ENCODE results near the gene PTPRQ. TPM values are rescaled to one million over a fixed set of nuclear protein-coding genes. Genes with fewer than 3 reads are reported as not detected.

PTPRQ gene
- polyA plus RNA-seq, 1 of the 3 experiments (the other 2 are of a cell fraction): 0.46 TPM

DNA sequence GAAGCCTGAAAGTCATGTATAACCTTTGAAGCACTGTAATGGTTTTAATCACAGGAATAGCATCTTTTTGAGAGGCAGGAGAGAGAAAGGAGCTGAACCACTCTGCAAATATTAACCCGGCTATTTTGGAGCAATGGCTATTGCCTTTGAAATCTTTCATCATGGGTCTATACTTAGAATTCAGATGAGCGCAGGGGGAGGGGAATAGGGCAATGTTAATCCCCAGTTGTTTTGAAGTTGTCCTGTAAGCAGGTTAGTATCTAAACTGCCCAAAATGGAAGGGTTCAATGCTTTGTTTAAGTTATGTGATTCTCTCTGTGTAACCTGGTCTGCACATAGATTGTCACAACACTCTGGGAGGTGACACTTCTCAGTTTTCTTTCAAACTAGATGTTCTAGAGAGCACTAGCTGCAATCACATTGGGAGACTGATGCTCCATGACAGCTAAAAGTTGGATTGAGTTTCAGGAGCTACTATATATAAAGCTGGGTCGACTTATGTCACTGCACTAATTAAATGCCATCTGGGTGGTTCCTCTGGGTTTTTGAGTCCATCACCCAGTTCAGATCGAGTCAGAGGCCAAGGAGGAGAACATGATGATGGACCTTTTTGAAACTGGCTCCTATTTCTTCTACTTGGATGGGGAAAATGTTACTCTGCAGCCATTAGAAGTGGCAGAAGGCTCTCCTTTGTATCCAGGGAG is 263.2 kb downstream of the PTPRQ start, which contains the start of gene MYF6:
Gene MYF6, plus strand, starts transcription at position 509 of the 704 bp plus-strand sequence. Its CDS starts 86 bp downstream, at position 595.
- no peak within 1 kb of the TSS for H3K4me3 ChIP-seq (ENCODE audit: low read depth in 2 of 2, low read length in 1 of 2)
- no peaks in the 10 kb centered on the region for H3K9me3 ChIP-seq
- TF ChIP-seq FOXJ3 (CRISPR knock-in tag; IDR thresholded peaks at IDR 0.05): no peak
- TF ChIP-seq JUND (IDR thresholded peaks at IDR 0.05): no peak
- TF ChIP-seq YY1 (IDR thresholded peaks at IDR 0.05; ENCODE audit: low read depth): no peak
- no peaks in the 10 kb centered on the region for H3K36me3 ChIP-seq (replicated peaks in 1 of 2; ENCODE audit: control insufficient read depth in 1 of 2, insufficient read depth in 2 of 2, low read length in 1 of 2)
- H3K9me2 ChIP-seq: no peaks in the 10 kb centered on the region
- H3F3A ChIP-seq (replicated peaks; ENCODE audit: insufficient read depth): no peaks in the 10 kb centered on the region
- peaks cover 64% of the 10 kb centered on the region for H3K27me3 ChIP-seq (ENCODE audit: insufficient read depth)
- no peak within 1 kb of the TSS for H3K9ac ChIP-seq
- no peaks in the 10 kb centered on the region for H3K79me2 ChIP-seq (ENCODE audit: insufficient read depth)
- no peak within 1 kb of the TSS for H3K27ac ChIP-seq (ENCODE audit: low read depth in 2 of 2, low read length in 1 of 2)
- H3K4me1 ChIP-seq (ENCODE audit: control insufficient read depth in 1 of 2, insufficient read depth in 2 of 2, low read depth in 1 of 2, low read length in 1 of 2): 0 out of 4 replicates have a peak, but pooled peaks cover 0 to 2% of the 10 kb centered on the region in 2 experiments
- H2AFZ ChIP-seq (ENCODE audit: low read depth): no peak within 1 kb of the TSS
- ChIA-PET POLR2A (no interaction called here), CTCF (interaction anchor here (1.5 kb wide), 1 partner anchor 25 kb away, joined by 3 read pairs; no protein-coding TSS in a partner anchor)
- no peak within 1 kb of the TSS for H3K4me2 ChIP-seq
- no peaks in the 10 kb centered on the region for H4K20me1 ChIP-seq (ENCODE audit: insufficient read depth)
- WGBS (ENCODE audit: low lambda C conversion rate): 14% methylated on average over 4 of the region's 4 CpGs
- no peak for DNase-seq

DNA sequence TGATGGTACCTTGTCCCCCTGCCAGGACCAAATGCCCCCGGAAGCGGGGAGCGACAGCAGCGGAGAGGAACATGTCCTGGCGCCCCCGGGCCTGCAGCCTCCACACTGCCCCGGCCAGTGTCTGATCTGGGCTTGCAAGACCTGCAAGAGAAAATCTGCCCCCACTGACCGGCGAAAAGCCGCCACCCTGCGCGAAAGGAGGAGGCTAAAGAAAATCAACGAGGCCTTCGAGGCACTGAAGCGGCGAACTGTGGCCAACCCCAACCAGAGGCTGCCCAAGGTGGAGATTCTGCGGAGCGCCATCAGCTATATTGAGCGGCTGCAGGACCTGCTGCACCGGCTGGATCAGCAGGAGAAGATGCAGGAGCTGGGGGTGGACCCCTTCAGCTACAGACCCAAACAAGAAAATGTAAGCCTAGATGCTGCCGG is 263.8 kb downstream of the PTPRQ start:
- CTCF ChIA-PET: interaction anchor here (1.5 kb wide), 1 partner anchor 26 kb away, joined by 3 read pairs; no protein-coding TSS in a partner anchor
- Histone ChIP-seq H3K4me3 (ENCODE audit: low read depth in 2 of 2, low read length in 1 of 2) (no peak overlapping the region), H3K4me1 (ENCODE audit: control insufficient read depth in 1 of 2, insufficient read depth in 2 of 2, low read depth in 1 of 2, low read length in 1 of 2) (0 out of 4 replicates have a peak, but pooled peaks cover 0 to 2% of the 10 kb centered on the region in 2 experiments), H3K4me2 (no peak overlapping the region), H3K9ac (no peak overlapping the region), H3K79me2 (ENCODE audit: insufficient read depth) (no peaks in the 10 kb centered on the region), H3K27ac (ENCODE audit: low read depth in 2 of 2, low read length in 1 of 2) (no peak overlapping the region), H3K9me3 (no peaks in the 10 kb centered on the region), H2AFZ (ENCODE audit: low read depth) (no peak overlapping the region), H3K36me3 (replicated peaks in 1 of 2; ENCODE audit: control insufficient read depth in 1 of 2, insufficient read depth in 2 of 2, low read length in 1 of 2) (no peaks in the 10 kb centered on the region), H3K9me2 (no peaks in the 10 kb centered on the region), H3F3A (replicated peaks; ENCODE audit: insufficient read depth) (no peaks in the 10 kb centered on the region), H4K20me1 (ENCODE audit: insufficient read depth) (no peaks in the 10 kb centered on the region), H3K27me3 (ENCODE audit: insufficient read depth) (peaks cover 62% of the 10 kb centered on the region)
- TF ChIP-seq YY1 (IDR thresholded peaks at IDR 0.05; ENCODE audit: low read depth) (no peak), FOXM1 (IDR thresholded peaks at IDR 0.05; ENCODE audit: low read depth) (no peak), USF1 (IDR thresholded peaks at IDR 0.05; ENCODE audit: borderline replicate concordance, low read depth) (no peak), TAF1 (IDR thresholded peaks at IDR 0.05; ENCODE audit: borderline replicate concordance, low read depth, low read length) (no peak), GABPA (IDR thresholded peaks at IDR 0.05; ENCODE audit: low read depth) (no peak), POLR2AphosphoS5 (IDR thresholded peaks at IDR 0.05; ENCODE audit: low read depth, low read length) (no peak), GATA2 (CRISPR knock-in tag; IDR thresholded peaks at IDR 0.05) (no peak), MXI1 (IDR thresholded peaks at IDR 0.05; ENCODE audit: low read depth, low read length) (no peak), FOSL2 (IDR thresholded peaks at IDR 0.05; ENCODE audit: borderline replicate concordance, low read depth) (no peak)
- TF ChIP-seq, protein P1, sequence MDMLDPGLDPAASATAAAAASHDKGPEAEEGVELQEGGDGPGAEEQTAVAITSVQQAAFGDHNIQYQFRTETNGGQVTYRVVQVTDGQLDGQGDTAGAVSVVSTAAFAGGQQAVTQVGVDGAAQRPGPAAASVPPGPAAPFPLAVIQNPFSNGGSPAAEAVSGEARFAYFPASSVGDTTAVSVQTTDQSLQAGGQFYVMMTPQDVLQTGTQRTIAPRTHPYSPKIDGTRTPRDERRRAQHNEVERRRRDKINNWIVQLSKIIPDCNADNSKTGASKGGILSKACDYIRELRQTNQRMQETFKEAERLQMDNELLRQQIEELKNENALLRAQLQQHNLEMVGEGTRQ (IDR thresholded peaks at IDR 0.05; ENCODE audit: borderline replicate concordance, low read depth, low read length): no peak
- TF ChIP-seq, protein P2, sequence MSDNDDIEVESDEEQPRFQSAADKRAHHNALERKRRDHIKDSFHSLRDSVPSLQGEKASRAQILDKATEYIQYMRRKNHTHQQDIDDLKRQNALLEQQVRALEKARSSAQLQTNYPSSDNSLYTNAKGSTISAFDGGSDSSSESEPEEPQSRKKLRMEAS (IDR thresholded peaks at IDR 0.05; ENCODE audit: low read depth): no peak
- no peak for DNase-seq
- POLR2A ChIA-PET: no interaction called here
- 15% methylated on average over 10 of the region's 21 CpGs for WGBS (ENCODE audit: low lambda C conversion rate)

All from SK-N-SH (cell line).